ENCODE data around the gene EPS8L1. TPM values are rescaled to one million over a fixed set of nuclear protein-coding genes. Genes with fewer than 3 reads are reported as not detected.
A peak's percentile ranks its signal among the peaks of the same experiment; 100 is the strongest.
"Not testable (repeated sequence)": the region's sequence is repeated elsewhere in the genome, so short reads cannot be mapped to it uniquely, and the experiment has no call there.

EPS8L1 gene
- total RNA-seq, 2 donors from 2014 or later = 29.4 to 52.8 TPM

- Mint-ChIP-seq H3K4me1 (peaks cover 2% of the 10 kb centered on the region), H3K4me3 (no peak overlapping the region), H3K27ac (peak overlapping the region; percentile 83), H3K36me3 (ENCODE audit: low read depth) (peaks cover 33% of the 10 kb centered on the region), H3K27me3 (ENCODE audit: insufficient read depth) (peaks cover 6% of the 10 kb centered on the region), H3K9me3 (peaks cover 4% of the 10 kb centered on the region)
- Histone ChIP-seq H3K27ac (ENCODE audit: low read depth, low read length) (no peak overlapping the region), H3K4me3 (ENCODE audit: low read length) (no peak overlapping the region), H3K27me3 (ENCODE audit: control insufficient read depth, insufficient read depth, low read length, poor library complexity, severe bottlenecking) (no peaks in the 10 kb centered on the region), H3K4me1 (ENCODE audit: control insufficient read depth, insufficient read depth, low read length) (no peaks in the 10 kb centered on the region), H3K9ac (ENCODE audit: extremely low read depth, low read length, poor library complexity, severe bottlenecking) (no peak overlapping the region), H3K36me3 (ENCODE audit: control insufficient read depth, insufficient read depth, low read length) (peaks cover 24% of the 10 kb centered on the region), H3K9me3 (ENCODE audit: control insufficient read depth, low read length) (peaks cover 5% of the 10 kb centered on the region)
- DNase-seq = peak; percentile 58
- peak; percentile 35 for TF ChIP-seq CTCF (conservative IDR thresholded peaks at IDR 0.05)
- 94 to 96% methylated on average over 13 to 23 of the region's 23 CpGs for WGBS, 2 experiments (ENCODE audit: insufficient coverage in 1 of 2, insufficient read length in 1 of 2)
These were observed 16.7 kb upstream of the EPS8L1 start for GRCh38 chr19:55058781-55059610.

GRCh38 chr19:55060287-55060686 is 15.4 kb upstream of the EPS8L1 start:
- Mint-ChIP-seq H3K36me3 (ENCODE audit: low read depth) (peaks cover 27% of the 10 kb centered on the region), H3K27me3 (ENCODE audit: insufficient read depth) (peaks cover 15% of the 10 kb centered on the region)
- H3K9me3 ChIP-seq (ENCODE audit: control insufficient read depth, low read length); H3K9ac ChIP-seq (ENCODE audit: extremely low read depth, low read length, poor library complexity, severe bottlenecking); H3K27ac Mint-ChIP-seq; H3K27ac ChIP-seq (ENCODE audit: low read depth, low read length); DNase-seq; H3K9me3 Mint-ChIP-seq; H3K4me1 Mint-ChIP-seq; H3K27me3 ChIP-seq (ENCODE audit: control insufficient read depth, insufficient read depth, low read length, poor library complexity, severe bottlenecking); H3K4me3 ChIP-seq (ENCODE audit: low read length); H3K4me3 Mint-ChIP-seq; H3K4me1 ChIP-seq (ENCODE audit: control insufficient read depth, insufficient read depth, low read length): not testable (repeated sequence)
- H3K36me3 ChIP-seq (ENCODE audit: control insufficient read depth, insufficient read depth, low read length) = peaks cover 21% of the 10 kb centered on the region
- 91 to 99% methylated on average over 4 to 9 of the region's 9 CpGs for WGBS, 2 experiments (ENCODE audit: insufficient coverage in 1 of 2, insufficient read length in 1 of 2)

GRCh38 chr19:55062735-55063491 is 12.8 kb upstream of the EPS8L1 start, which contains the start of gene RDH13:
Gene RDH13 (minus strand): TSS chr19:55063148. CDS start chr19:55063032, 116 bp downstream.
- peak within 1 kb of the TSS; percentile 84 for H3K4me3 ChIP-seq (ENCODE audit: low read length)
- peaks cover 25% of the 10 kb centered on the region for H3K27me3 ChIP-seq (ENCODE audit: control insufficient read depth, insufficient read depth, low read length, poor library complexity, severe bottlenecking)
- peaks cover 11% of the 10 kb centered on the region for H3K36me3 Mint-ChIP-seq (ENCODE audit: low read depth)

More at GRCh38 chr19:55062735-55063491, 12.8 kb upstream of the EPS8L1 start, which contains the start of gene RDH13:
- Histone ChIP-seq H3K4me1 (ENCODE audit: control insufficient read depth, insufficient read depth, low read length) (no peaks in the 10 kb centered on the region), H3K9me3 (ENCODE audit: control insufficient read depth, low read length) (no peaks in the 10 kb centered on the region), H3K36me3 (ENCODE audit: control insufficient read depth, insufficient read depth, low read length) (peaks cover 4% of the 10 kb centered on the region), H3K27ac (ENCODE audit: low read depth, low read length) (no peak within 1 kb of the TSS), H3K9ac (ENCODE audit: extremely low read depth, low read length, poor library complexity, severe bottlenecking) (peak within 1 kb of the TSS; percentile 72)
- Mint-ChIP-seq H3K9me3 (no peaks in the 10 kb centered on the region), H3K27ac (peak within 1 kb of the TSS; percentile 91), H3K4me1 (peaks cover 2% of the 10 kb centered on the region), H3K27me3 (ENCODE audit: insufficient read depth) (peaks cover 41% of the 10 kb centered on the region), H3K4me3 (peak within 1 kb of the TSS; percentile 78)
- DNase-seq = peak; percentile 99
- 1 to 4% methylated on average over 17 to 70 of the region's 70 CpGs for WGBS, 2 experiments (ENCODE audit: insufficient coverage in 1 of 2, insufficient read length in 1 of 2)
- no peak for TF ChIP-seq CTCF (conservative IDR thresholded peaks at IDR 0.05)

Measured in endodermal cell (in vitro differentiated cells).